Large intestine (tissue), 3 donors: Measurements from ENCODE around the gene TNN. TPM values are rescaled to one million over a fixed set of nuclear protein-coding genes. Genes with fewer than 3 reads are reported as not detected.
"Not testable (repeated sequence)": the region's sequence is repeated elsewhere in the genome, so short reads cannot be mapped to it uniquely, and the experiment has no call there.

Source experiments
- DNase-seq, 2 donors: peaks; one replicate each; pipeline versions ENCODE4 v3.0.0 to v3.0.0-alpha.2; 2013
- H3K27ac ChIP-seq: one replicate; pipeline ENCODE4 v1.5.1; 2013; ENCODE audit warnings: low read length
- H3K27me3 ChIP-seq: 2 replicates; pipeline ENCODE4 v1.6.1; 2013; ENCODE audit warnings: low read length; ENCODE audit not compliant: control insufficient read depth, insufficient read depth
- H3K36me3 ChIP-seq: 2 replicates; pipeline ENCODE4 v1.6.1; 2013; ENCODE audit warnings: low read length; ENCODE audit not compliant: control insufficient read depth, insufficient read depth
- H3K4me1 ChIP-seq: one replicate; pipeline ENCODE4 v1.6.1; 2013; ENCODE audit warnings: low read length; ENCODE audit not compliant: control insufficient read depth, insufficient read depth
- H3K4me3 ChIP-seq: one replicate; pipeline ENCODE4 v1.5.1; 2013; ENCODE audit warnings: low read length
- H3K9me3 ChIP-seq: one replicate; pipeline ENCODE4 v1.6.1; 2013; ENCODE audit warnings: mild to moderate bottlenecking, low read depth, low read length, moderate library complexity; ENCODE audit not compliant: control insufficient read depth
- WGBS: methylation state at CpG from one replicate; pipeline ENCODE4 v1.1.5; 2013; ENCODE audit warnings: low lambda C conversion rate; ENCODE audit not compliant: insufficient coverage; 5-methylcytosine and 5-hydroxymethylcytosine counted together
- polyA plus RNA-seq: library from polyadenylated mRNA; unstranded; fragments of 120-200 nt; gene quantifications from one replicate; pipeline ENCODE4 v1.2.1, GENCODE V29; 2013

The TNN gene
- polyA plus RNA-seq, 1 donor = 0.70 TPM

GRCh38 chr1:175081983-175082382 is 14.3 kb downstream of the TNN start:
- Histone ChIP-seq H3K4me1 (no peaks in the 10 kb centered on the region), H3K27me3 (peaks cover 8% of the 10 kb centered on the region), H3K9me3 (no peaks in the 10 kb centered on the region), H3K36me3 (no peaks in the 10 kb centered on the region), H3K4me3 (no peak overlapping the region), H3K27ac (no peak overlapping the region)
- no peak for DNase-seq
- 100% methylated on average over 1 of the region's 2 CpGs for WGBS

- no peak for DNase-seq
- no peaks in the 10 kb centered on the region for H3K4me1 ChIP-seq
- no peak overlapping the region for H3K4me3 ChIP-seq
- WGBS = no CpG with 5 or more reads among the region's 3 CpGs
- no peaks in the 10 kb centered on the region for H3K36me3 ChIP-seq
- no peaks in the 10 kb centered on the region for H3K9me3 ChIP-seq
- H3K27ac ChIP-seq = no peak overlapping the region
- H3K27me3 ChIP-seq = no peaks in the 10 kb centered on the region
Measured at GRCh38 chr1:175088525-175088951, 20.9 kb downstream of the TNN start.

- H3K27ac ChIP-seq = no peak overlapping the region
- 71% methylated on average over 1 of the region's 7 CpGs for WGBS
- H3K27me3 ChIP-seq = no peaks in the 10 kb centered on the region
- no peak overlapping the region for H3K4me3 ChIP-seq
- no peaks in the 10 kb centered on the region for H3K4me1 ChIP-seq
- H3K9me3 ChIP-seq = no peaks in the 10 kb centered on the region
- no peaks in the 10 kb centered on the region for H3K36me3 ChIP-seq
- peak; percentile 48 to 73 for DNase-seq
Measured at GRCh38 chr1:175089136-175089718, 21.6 kb downstream of the TNN start.

- Histone ChIP-seq H3K9me3 (no peaks in the 10 kb centered on the region), H3K36me3 (no peaks in the 10 kb centered on the region), H3K27me3 (no peaks in the 10 kb centered on the region), H3K27ac (no peak overlapping the region), H3K4me3 (no peak overlapping the region), H3K4me1 (no peaks in the 10 kb centered on the region)
- WGBS = no CpG with 5 or more reads among the region's 2 CpGs
- DNase-seq = no peak
Measured at GRCh38 chr1:175090780-175091179, 23.1 kb downstream of the TNN start.

GRCh38 chr1:175094626-175095025 is 27.0 kb downstream of the TNN start:
- no peak for DNase-seq
- Histone ChIP-seq H3K27me3 (no peaks in the 10 kb centered on the region), H3K36me3 (no peaks in the 10 kb centered on the region), H3K9me3 (no peaks in the 10 kb centered on the region), H3K4me3 (no peak overlapping the region), H3K27ac (no peak overlapping the region), H3K4me1 (no peaks in the 10 kb centered on the region)
- 92% methylated on average over 2 of the region's 4 CpGs for WGBS

- no CpG with 5 or more reads among the region's 3 CpGs for WGBS
- Histone ChIP-seq H3K27ac (no peak overlapping the region), H3K36me3 (no peaks in the 10 kb centered on the region), H3K9me3 (no peaks in the 10 kb centered on the region), H3K4me3 (no peak overlapping the region), H3K27me3 (no peaks in the 10 kb centered on the region), H3K4me1 (no peaks in the 10 kb centered on the region)
- DNase-seq = no peak
Measured at GRCh38 chr1:175095069-175095468, 27.4 kb downstream of the TNN start.

GRCh38 chr1:175095978-175096607 is 28.5 kb downstream of the TNN start:
- H3K4me3 ChIP-seq = no peak overlapping the region
- H3K36me3 ChIP-seq = no peaks in the 10 kb centered on the region
- peak; percentile 25 to 60 for DNase-seq
- no peak overlapping the region for H3K27ac ChIP-seq
- WGBS = no CpG with 5 or more reads among the region's 3 CpGs
- H3K4me1 ChIP-seq = no peaks in the 10 kb centered on the region
- H3K9me3 ChIP-seq = no peaks in the 10 kb centered on the region
- H3K27me3 ChIP-seq = no peaks in the 10 kb centered on the region

- Histone ChIP-seq H3K36me3 (no peaks in the 10 kb centered on the region), H3K4me1 (no peaks in the 10 kb centered on the region), H3K27me3 (no peaks in the 10 kb centered on the region), H3K4me3 (no peak overlapping the region), H3K9me3 (no peaks in the 10 kb centered on the region), H3K27ac (no peak overlapping the region)
- DNase-seq = no peak
- WGBS = no CpG with 5 or more reads among the region's 9 CpGs
Measured at GRCh38 chr1:175097361-175097760, 29.7 kb downstream of the TNN start.

- Histone ChIP-seq H3K27me3 (no peaks in the 10 kb centered on the region), H3K4me3 (no peak overlapping the region), H3K27ac (no peak overlapping the region), H3K9me3 (no peaks in the 10 kb centered on the region), H3K36me3 (no peaks in the 10 kb centered on the region), H3K4me1 (no peaks in the 10 kb centered on the region)
- WGBS = no CpG with 5 or more reads among the region's 2 CpGs
- no peak for DNase-seq
Measured at GRCh38 chr1:175099916-175100315, 32.3 kb downstream of the TNN start.

- not testable (repeated sequence) for DNase-seq, H3K9me3 ChIP-seq, H3K27ac ChIP-seq, H3K4me1 ChIP-seq, H3K36me3 ChIP-seq, H3K27me3 ChIP-seq, H3K4me3 ChIP-seq
- WGBS = no CpG with 5 or more reads among the region's 21 CpGs
Measured at GRCh38 chr1:175102166-175102565, 34.5 kb downstream of the TNN start.

- not testable (repeated sequence) for DNase-seq, H3K27me3 ChIP-seq, H3K36me3 ChIP-seq, H3K4me1 ChIP-seq, H3K9me3 ChIP-seq, H3K27ac ChIP-seq, H3K4me3 ChIP-seq
- WGBS = no CpG with 5 or more reads among the region's 15 CpGs
Measured at GRCh38 chr1:175106536-175106935, 38.9 kb downstream of the TNN start.
